Thyroid gland (tissue), 4 donors: Measurements from ENCODE around the gene CDH16.

Experiments used
- CTCF ChIP-seq, 6 experiments: fragments of 200-600 bp in 3 of 6; fragments of 450-650 bp in 3 of 6; sonication (generic) in 3 of 6; IDR thresholded peaks; one replicate each; pipeline ENCODE4 v1.5.1; 2016 to 2019; ENCODE audit warnings: antibody characterized with exemption in 6 of 6, mild to moderate bottlenecking in 2 of 6, inconsistent platforms in 1 of 6, moderate library complexity in 1 of 6
- POLR2A ChIP-seq, 2 donors: fragments of 450-650 bp; IDR thresholded peaks; one replicate each; pipeline ENCODE4 v1.6.1; 2017; ENCODE audit warnings: antibody characterized with exemption in 2 of 2, mild to moderate bottlenecking in 2 of 2, moderate library complexity in 1 of 2

GRCh38 chr16:66895999-66896398 lies 22.7 kb downstream of the CDH16 start:
- no peak for TF ChIP-seq CTCF (IDR thresholded peaks at IDR 0.05)
- no peak for TF ChIP-seq POLR2A (IDR thresholded peaks at IDR 0.05)
